Measurements from ENCODE around the gene CHTOP. TPM values are rescaled to one million over a fixed set of nuclear protein-coding genes. Genes with fewer than 3 reads are reported as not detected.

The CHTOP gene
- total RNA-seq, 1 donor from 2014 or later = 52.1 TPM

- no peak for DNase-seq
Measured at GRCh38 chr1:153613406-153613805, 20.5 kb upstream of the CHTOP start.

- no peak for DNase-seq
Measured at GRCh38 chr1:153614189-153614900, 19.5 kb upstream of the CHTOP start.

DNA sequence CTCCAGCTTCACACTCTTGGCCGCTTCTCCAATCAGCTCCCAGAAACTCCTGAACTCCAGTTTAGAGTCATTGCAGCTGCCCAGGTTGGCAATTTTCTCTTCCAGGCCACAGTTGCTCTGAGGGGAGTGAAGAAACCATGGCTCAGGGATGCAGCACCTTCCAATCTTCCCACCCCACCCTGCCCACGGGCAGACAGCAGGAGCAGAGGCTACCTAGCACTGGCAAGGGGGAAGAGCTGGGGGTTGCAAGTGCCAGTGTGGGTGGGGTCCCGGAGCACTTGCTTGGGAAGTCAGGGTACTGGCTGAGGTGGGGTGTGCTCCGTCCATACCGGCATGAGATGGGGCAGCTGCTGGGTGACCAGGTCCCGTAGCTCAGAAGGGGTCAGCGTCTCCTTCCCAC, 19.0 kb upstream of the CHTOP start:
- no peak for DNase-seq

DNA sequence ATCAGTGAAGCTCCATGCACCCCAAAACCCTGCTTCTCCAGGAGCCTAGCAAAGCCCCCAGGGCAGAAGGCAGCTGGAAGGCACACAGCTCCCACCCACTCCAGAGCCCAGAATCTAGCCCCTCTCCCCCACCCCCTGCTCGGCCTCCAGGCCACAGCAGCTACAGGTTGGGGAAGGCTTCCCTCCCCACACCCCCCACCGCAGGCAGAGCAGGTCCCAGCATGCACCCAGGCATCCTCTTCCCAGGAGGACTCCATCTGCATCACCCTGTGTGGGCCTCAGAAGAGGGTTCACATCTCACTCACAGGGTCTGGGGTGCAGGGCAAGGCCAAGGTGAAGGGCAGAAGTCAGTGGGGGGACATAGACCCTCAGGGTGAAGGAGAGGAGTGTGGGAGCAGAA, 18.5 kb upstream of the CHTOP start:
- no peak for DNase-seq

DNA sequence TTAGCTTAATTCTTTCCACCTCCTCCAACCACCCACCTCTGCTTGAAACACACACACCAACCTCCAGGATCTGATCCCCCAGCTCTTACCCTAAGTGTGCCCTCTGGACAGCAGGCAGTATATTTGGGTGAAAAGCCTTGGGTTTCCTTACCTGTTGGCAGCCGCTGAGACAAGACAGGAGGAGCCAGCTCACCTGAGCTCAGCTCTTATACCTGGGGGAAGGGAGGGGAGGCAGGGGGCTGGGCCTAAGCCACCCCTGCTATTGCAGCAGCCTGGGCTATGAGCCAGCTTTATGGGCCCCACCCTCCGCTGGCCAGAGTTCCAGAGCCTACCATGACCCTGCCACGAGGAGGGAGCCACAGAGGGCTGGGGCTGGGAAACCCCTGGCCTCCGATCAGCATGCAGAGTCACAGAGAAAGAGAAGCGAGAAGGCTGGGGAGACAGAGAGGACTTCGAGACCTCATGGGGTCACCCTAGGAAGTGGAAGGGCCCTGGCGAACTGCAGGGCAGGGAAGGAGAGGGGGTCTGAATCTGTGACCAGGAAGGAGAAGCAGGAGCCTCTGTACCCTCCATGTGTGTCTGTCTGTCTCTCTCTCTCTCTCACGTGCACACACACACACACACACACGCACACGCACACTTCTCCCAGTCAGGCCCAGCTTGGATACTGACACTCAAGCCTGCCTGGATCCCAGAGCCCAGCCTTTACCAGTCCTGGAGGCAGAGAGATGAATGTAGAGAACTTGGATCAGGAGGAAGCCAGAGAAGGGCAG, 17.5 kb upstream of the CHTOP start, which contains the start of gene S100A14:
TSS of gene S100A14 (minus strand) at position 182 of the 773 bp plus-strand sequence. CDS start 467 bp downstream, outside the sequence.
- DNase-seq = no peak

GRCh38 chr1:153616917-153617311, 17.0 kb upstream of the CHTOP start:
- no peak for DNase-seq

DNA sequence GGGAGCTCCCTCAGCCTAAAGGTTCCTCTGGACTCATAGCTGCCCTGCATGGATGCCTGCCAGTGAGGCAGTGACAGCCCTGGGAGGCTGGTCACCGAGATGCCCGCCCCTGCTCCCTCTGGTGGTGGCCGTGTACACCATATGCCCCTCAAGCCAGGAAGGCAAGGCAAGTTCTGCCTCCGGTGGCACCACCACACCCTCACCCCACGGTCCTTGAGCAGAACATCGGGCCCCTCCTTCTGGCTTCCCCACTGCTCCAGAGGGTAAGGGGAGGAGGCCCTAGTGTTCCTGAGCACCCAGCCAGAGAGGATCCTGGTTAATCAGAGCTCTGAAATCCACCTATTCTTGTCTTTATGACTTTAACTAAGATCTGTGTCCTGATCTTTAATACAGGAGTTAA, 16.2 kb upstream of the CHTOP start:
- peak; percentile 15 for DNase-seq

DNA sequence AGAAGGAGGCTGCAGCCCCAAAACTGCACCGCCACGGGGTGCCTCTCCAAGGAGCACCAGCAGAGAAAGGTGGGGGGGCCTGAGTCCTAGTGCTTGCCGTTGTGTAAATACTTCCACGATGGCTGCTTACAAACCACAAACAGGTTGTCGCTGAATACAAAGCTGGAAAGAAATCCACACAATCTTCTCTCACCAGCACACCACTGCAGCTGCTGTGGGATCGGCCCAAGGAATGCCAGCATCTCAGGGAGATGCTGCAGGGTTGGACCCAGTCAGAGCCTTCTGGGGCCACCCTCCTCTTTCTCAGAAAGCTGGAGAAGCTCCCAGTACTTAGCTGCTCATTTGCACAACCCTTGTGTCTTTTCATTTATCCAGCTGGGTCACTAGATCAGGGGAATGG, 14.7 kb upstream of the CHTOP start:
- no peak for DNase-seq

DNA sequence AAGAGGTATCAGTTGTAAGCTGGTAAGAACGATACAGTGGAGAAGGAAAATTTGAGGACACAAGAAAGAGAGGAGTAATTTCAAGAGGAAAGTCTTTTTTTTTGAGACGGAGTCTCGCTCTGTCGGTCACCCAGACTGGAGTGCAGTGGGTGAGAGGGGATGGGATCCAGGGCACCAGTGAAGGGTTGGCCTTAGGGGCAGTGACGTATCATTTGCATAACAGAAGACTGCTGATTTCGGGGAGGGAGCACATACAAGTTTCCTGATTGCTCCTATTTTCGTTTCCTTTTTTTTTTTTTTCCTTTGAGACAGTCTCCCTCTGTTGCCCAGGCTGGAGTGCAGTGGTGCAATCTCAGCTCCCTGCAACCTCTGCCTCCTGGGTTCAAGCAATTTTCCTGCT, 10.8 kb upstream of the CHTOP start:
- DNase-seq = no peak

- DNase-seq = no peak
Measured at GRCh38 chr1:153624965-153625611, 8.8 kb upstream of the CHTOP start.

DNA sequence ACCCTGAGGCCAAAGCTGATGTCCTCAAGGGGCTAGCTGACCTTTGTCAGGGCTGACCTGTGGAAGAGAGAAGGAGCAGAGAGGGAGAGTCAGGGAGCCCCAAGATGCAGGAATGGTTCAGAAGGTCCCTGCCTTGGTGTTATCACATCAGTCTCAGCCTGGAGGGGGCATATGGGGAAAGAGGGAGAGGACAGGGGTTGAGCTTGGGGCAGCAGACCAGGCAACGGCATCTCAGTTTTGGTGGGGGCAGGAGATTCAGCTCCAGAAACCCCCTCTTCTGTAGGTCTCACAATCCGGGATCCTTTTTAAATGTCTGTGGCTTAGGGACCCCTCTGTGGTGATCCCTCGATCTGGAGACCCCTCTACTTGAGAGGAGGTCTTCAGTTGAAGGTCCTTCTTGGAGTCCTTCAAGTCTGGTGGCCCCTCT, 7.4 kb upstream of the CHTOP start:
- no peak for DNase-seq

DNA sequence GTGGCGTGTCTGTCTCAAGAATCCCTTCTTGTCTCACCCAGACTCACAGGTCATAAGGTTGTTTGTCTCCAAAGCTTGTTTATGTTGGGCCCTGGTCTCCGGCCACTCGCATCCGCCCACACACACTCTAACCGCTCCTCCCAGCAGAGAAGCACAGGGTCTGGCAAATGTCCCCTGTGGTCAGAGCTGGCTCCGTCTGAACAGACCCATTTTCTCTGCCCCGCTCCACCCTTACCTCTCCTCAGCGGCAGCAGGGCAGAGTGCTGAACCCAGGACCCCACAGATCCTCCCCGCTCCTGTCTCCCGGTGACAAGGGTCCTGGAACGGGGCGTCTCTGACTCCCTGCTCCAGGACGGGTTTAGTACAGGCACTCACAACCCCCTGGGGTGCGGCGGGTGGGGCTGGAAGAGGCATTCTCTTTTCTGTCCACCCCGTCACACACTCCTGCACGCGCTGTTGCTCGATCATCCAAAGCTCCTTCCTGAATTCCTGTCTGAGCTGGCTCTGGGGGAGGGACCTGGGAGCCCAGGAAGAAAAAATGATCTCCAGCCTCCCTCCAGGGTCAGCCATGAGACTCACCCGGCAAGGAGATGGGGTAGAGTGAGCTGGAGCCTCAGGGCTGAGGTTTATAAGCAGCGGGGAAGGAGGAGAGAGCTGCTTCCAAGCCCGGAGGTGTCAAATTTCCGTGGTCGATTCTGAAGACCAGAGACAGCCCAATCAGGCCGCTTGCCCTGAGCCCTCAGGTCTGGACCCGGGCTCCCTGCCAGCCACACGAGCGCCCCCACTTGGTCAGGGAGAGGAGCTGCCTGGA, 6.8 kb upstream of the CHTOP start, which contains the start of gene S100A13:
TSS of gene S100A13 (minus strand) at position 602 of the 811 bp plus-strand sequence. CDS start 1,033 bp downstream, outside the sequence.
- DNase-seq = peak; percentile 53

DNA sequence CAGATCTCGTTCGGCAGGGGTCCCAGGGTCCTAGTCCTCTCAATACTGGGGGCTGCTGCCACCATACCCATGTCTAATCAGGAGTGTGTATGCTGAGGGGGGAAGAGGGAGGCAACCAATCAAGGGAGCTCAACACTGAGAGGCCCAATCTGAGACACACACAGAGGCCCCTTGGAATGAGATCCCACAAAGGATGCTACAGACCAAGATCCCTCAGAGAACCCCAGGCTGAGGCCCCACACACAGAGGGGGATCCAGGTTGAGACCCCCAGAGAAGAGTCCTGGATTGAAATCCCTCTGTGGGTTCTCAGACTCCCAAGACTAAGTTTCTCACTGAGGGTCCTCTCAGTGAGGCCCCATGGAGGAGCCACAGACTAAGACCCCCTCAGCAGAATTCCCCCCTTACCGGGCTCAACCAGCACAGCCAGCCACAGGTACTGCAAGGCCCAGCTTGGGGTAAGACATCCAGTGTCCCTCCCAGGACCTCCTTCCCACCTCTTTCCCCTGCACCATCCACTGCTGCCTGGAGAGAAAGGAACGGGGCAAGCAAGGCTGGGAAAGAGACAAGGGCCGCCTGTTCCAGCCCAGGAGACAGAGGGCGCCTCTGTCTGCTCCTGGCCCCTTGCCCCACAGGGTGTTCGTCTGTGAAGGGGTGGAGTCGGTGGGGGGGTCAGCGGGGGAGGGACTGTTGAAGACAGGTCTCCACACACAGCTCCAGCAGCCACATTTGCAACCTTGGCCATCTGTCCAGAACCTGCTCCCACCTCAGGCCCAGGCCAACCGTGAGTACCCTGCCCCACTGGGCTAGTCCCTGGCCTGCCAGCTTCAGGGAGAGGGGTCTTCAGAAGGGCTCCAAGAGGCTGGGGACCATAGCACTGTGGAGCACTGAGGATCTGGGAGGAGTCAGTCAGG, 5.9 kb upstream of the CHTOP start, which contains the start of gene S100A1:
TSS of gene S100A1 (plus strand) at position 720 of the 912 bp plus-strand sequence. CDS start 2,088 bp downstream, outside the sequence.
- DNase-seq = no peak

- DNase-seq = no peak
Measured at GRCh38 chr1:153628638-153629342, 5.1 kb upstream of the CHTOP start.

- DNase-seq = no peak
Measured at GRCh38 chr1:153629343-153629665, 4.6 kb upstream of the CHTOP start.

DNA sequence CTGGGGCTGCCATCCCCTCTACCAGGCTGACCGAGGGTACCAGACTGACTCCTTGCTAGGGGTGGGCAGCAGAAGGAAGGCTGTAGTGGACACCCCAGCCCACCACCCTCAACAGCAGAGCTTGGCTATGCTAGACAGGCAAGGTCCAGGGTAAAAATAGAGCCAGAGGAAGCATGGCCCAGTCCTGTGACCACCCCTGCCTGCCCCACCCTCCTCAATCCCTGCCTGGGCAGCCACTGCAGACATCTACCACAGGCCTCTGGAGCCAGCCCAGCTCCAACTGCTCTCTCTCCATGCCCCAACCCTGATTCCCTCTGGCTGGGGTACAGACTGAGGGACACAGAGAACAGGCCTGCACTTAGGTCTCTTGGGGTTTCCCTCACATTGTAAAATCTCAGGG, 3.9 kb upstream of the CHTOP start:
- no peak for DNase-seq

DNA sequence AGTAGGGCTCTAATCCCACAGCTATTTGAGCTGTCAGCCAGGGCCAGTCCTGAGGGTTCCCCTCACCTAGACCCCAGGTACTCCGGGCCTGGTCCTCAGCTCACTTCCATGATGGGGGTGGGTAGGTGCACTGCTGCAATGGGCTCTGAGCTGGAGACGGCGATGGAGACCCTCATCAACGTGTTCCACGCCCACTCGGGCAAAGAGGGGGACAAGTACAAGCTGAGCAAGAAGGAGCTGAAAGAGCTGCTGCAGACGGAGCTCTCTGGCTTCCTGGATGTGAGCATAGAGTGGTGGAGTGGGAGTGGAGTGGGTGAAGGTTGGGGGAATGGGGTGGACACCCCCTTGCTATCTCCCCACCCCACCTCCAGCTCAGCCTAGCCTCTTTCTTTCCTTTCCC, 3.5 kb upstream of the CHTOP start:
- DNase-seq = no peak

- no peak for DNase-seq
Measured at GRCh38 chr1:153631047-153632022, 2.5 kb upstream of the CHTOP start.

GRCh38 chr1:153633161-153633753, 609 bp upstream of the CHTOP start:
- DNase-seq = peak; percentile 87
